Activated T-helper 1 cell treated with anti-CD3 and anti-CD28 coated beads, Interleukin-2, amount 50 U/mL, for 16 hours (primary cell): ENCODE data around the gene DPM2.

Experiments
- DNase-seq, 2 donors: peaks; one replicate each; pipeline ENCODE4 v3.0.0-alpha.2; 2020; ENCODE audit warnings: low read depth in 1 of 2, low spot score in 1 of 2

Gene DPM2

DNA sequence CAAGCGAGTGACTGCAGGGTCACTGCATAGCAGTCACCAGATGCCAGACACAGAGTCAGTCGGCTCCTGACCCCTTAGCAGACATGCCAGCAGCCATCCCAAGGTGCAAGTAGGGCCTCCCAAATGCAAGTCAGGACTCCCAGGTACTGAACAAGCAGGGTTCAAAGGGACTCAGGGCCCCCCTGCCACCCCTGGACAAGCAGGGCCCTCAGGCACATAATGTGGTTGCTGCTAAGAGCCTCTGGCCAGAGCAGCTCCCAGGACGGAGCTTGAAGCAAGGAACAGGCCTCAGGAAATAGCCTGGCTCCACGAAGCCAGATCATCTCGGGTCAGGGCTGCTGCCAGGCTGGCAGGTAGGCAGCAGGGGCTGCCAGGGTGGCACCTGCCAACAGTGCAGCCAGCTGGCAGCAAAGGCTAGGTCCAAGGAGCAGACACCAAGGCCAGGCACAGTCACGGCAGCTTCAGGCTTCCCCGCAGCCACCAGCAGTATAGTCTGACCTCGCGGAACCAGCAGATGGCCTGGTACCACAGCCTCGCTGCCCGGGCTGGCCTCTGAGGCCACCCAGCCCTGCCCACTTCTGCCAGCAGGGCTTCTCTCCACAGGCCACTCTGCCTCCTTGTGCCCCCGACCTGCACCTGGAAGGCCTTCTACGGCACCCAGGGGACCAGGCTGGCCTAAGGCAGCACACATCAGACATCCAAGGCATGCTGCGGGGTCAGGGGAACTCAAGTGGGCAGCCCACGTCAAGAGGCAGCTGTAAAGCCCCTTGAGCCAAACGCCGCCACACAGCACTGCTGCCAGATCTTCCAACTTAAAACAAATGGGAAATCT is 35.7 kb upstream of the DPM2 start:
- DNase-seq, result no peak

DNA sequence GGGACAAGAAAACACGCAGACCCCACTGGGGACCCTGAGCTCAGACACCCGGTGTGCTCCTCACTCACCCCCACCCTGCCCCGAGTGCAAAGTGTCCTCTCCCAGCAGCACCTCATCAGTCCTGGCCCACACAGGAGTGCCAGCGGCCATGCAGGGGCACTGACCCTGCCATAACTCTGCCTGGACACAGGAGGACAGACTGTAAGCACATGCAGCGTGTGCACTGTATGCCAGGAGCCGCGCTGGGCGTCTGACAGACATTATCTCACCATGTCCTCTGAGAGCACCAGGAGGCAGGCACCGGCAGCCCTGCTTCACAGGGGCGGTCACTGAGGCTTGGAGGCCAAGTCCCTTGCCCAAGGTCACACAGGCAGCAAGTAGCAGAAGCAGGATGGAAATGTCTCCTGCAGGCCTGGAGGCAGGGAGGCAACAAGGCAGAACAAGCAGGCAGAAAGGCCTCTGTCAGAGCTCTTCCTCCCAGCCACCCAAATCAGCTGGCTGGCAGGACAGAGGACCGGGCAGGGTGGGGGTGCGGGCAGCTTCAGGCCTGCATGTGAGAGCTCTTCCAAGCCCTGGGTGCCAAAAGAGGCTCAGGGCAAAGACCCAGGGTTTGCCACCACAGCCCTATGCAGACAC is 34.7 kb upstream of the DPM2 start:
- DNase-seq, result no peak

DNA sequence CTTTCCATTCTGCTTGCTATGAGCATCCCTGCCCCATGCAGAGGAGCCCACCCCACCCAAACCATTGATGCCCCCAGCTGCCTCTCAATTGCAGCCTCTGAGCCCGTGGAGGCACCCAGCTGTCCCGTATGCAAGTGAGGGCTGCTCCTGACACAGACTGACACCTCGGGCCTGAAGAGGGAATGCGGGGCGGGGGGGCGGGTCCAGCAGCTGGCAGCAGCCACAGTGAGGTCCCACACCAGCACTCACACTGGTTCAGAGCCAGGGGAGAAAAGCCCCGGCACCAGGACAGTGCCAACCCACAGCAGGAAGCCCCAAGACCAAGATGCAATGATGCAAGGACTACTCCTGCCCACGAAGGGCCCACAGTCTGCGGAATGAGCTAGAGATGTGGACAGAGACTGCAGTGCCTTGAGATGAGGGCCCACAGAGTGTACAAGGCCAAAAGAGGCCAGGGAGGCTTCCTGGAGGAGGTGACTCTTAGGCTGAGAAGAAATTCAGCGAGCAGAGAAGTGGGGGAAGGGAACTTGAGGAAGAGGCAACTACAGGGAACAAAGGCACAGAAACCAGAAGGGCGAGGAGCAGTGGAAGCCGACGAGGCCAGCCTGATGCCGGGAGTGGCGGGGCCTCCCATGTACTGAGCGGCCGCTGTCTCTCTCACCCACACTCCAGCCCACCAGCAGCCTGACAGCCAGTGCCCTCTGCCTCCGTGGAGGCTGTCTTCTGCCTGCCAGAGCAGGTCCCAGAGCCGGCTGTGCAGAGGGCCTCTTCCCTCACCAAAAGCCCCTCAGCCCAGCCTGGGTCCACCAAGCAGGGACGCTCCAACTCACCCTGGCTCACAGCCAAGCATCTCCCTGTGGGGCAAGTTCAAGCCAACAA is 33.9 kb upstream of the DPM2 start:
- DNase-seq, result no peak

DNA sequence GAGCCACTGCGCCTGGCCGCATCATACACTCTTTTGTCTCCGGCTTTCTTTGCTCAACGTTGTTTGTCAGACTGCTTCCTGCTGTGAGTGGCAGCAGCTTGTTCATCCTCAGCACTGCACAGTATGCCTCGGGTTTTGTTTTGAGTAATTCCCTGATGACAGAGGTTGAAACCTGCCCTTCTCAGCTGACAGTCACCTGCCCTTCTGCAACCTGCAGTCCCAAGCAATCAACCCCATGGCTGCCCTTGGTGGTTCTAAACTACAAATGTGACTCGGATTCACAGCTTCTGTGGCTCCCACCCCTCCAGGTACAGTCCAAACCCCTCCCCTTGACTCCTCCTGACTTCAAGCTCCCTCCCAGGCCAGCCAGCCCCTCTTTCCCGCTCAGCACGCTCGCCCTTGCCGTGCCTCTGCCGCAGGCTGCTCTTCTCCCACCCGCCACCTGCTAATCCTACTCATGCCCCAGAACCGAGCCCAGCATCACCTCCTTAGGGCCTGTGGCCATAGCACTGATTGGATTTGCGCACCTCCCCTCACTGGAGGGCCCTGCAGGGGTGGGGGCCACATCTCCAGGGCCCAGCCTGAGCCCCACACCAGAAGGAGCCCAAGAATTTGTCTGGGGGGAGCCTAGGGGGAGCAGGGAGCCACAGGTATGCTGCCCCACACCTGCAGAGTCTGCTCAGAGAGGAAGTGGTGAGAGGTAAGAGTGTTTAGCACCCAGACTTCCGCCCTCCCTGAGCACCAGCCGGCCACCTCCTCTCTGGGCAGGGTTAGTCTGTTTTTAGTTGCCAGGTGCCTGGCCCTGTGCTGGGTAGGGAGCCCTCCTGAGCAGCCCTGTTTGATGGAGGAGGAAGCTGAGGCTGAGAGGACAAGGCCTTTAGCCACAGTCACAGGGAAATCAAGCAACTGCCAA is 33.0 kb upstream of the DPM2 start:
- DNase-seq, result peak; percentile 41 to 57

DNA sequence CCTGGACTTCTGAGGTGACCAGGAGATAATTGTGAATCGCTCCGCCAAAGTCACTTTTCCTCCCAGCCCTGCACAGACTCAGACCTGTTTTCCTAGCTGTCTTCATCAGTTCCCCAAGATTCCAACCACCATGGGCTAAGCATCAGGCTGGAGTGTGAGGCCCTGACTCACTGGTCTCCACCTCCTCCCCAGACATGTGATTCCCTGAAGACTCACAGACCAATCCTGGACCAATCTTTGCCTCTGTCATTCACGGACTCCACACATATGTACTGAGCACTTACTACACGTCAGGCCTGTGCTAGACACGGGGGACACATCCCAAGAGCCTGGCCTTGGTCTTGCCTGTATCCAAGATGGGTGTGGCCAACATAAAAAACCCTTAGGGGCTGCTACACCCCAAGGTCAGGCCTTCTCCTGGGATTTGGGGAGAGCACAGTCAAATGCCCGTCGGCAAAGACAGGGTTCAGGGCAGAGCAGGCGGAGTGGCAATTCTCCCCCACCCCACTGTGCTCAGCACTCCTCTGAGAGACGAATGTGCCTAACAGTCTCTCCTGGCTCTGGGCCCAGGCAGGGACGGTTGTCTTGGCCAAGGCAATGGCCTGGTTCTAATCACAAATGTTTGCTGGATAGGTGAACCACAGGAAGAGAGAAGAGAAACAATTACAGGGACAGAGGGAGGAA is 31.2 kb upstream of the DPM2 start:
- DNase-seq, result no peak

DNA sequence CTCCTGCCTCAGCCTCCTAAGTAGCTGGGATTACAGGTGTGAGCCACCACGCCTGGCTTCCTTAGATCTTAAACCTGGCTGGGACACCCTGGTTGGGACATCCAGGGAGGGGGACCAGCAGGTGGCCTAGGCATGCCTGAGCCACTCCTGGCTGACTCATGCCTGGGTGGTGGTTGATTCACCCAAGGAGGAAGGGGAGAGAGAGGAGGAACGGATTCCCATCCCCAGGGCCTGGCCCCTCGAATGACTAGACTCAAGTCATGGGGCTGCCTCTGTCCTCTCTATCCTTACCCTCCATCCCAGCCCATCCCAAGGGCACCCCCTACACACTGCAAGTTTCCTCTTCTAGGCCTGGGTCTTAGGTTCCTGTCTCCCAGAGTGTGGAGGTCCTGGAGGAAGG is 30.4 kb upstream of the DPM2 start:
- no peak for DNase-seq

DNA sequence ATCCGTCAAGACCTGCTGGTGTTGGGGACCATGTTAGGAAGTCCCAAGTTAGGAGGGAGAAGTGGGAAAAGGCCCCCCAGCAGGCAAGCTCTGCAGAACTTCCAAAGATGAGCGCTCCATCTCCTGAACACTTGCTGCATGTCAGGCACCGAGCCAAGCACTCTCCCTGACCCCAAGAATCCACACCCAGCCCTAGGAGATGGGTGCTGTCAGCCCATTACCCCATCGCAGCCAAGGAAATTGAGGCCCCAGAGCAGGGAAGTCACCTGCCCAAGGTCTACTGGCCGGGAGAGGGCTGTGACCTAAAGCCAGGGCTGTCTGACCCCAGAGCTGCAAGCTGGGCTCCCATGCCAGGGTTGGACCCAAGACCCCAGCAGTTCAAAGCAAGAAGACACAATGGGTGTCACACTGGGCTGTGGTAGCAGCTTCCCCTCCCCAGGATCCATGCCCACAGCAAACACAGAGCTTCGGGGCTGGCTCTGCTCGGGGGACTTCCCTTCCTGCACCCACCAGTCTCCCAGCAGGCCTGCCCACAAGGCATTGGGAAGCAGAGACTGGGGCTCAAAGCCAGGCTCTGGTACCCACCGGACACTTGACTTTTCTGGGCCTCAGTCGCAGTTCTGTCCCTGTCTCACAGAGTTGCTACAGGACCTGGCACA is 29.6 kb upstream of the DPM2 start:
- DNase-seq, result no peak

DNA sequence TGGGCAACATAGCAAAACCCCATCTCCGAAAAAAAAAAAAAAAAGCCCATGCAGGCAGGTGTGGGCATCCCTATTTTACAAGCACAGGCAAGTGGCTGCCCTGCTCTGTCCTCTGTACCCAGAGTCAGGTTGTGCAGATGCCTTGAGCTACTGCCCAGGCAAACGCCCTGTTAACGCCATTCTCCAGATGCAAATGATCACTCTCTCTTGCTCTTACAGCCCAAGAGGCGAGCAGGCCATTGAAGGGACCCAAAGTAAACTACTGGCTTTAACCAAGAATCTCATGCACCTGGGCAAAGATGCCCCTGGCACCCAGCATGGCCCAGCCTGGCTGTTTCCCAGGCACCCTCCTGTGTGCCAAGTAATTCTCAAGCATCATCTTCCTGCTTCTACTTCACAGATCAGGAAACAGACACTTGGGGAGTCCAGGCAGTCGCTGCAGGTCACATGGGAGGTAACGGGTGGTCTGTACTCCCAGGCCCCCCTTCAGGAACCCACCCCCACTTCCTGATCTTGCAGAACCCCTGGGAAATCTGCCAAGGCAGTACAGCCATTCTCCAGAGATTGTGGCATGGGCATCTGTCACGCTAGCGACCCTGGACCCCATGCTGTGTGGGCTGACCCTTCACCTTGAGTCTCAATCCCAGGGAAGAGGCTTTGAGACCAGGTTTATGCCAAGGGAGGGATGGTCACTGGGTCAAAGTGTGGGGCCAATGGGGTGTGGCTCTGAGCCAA is 28.9 kb upstream of the DPM2 start:
- no peak for DNase-seq

DNA sequence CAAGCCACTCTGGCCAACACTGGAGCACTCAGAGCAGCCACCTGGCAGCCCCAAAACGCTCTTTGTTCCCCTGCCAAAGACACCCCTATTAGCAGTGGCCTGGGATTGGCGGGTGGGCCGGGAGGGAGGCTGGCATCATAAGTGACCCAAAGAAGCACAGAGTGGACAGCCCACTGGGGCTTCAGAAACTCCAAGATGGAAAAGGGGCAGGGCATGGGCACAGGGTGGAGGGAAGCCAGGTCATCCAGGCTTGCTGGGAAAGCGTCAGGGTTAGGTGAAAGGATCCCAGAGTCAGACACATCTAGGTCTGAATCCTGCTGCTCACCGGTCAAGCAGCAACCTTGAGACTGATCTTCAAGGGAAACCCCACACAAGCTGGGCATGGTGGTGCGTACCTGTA is 28.3 kb upstream of the DPM2 start:
- DNase-seq, result no peak

DNA sequence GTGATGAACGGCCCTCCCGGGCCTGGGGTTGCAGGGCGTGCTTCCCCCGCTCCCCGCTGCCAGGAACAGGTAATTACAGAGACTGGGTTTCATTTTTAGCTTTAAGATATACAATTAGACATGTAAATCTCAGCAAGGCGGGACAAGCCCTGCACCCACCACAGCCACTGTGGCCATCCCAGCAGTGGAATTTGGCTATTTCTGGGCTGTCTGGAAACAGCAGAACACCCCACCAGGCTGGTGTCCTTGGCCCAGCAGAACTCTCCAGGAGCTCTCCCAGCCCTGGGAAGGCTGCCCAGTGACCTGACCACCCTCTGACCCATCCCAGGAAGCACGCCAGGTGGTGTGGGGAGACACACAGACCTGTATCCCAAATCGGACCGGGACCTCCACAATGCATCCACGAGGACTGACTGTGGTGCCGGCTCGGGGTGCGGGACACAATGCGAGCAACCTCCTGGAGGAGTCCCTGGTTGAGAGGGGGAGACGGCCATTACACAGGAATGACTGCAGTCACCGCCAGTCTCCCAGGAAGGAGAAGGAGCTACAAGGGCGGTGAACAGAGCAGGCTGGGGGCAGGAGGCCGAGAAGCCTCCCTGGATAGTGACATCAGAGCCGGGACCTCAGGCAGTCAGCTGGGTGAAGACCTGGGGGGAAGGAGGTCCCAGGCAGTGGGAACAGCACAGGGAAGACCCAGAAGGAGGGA is 25.9 kb upstream of the DPM2 start:
- DNase-seq, result no peak

DNA sequence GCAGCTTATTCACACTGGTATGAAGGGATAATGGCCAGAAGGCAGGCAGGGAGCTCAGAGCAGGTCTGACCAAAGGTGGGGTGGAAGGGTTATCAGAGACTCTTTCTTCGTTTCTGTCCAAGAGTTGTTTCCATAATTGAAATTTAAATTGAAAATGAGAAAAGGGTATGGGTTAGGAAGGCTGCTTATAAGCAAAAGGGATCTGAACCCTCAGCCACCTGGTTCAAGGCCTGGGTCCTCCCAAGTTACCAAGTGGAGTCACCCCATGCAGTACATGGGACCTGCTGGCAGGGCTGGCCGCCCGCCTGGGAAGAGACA is 25.3 kb upstream of the DPM2 start:
- DNase-seq, result no peak

DNA sequence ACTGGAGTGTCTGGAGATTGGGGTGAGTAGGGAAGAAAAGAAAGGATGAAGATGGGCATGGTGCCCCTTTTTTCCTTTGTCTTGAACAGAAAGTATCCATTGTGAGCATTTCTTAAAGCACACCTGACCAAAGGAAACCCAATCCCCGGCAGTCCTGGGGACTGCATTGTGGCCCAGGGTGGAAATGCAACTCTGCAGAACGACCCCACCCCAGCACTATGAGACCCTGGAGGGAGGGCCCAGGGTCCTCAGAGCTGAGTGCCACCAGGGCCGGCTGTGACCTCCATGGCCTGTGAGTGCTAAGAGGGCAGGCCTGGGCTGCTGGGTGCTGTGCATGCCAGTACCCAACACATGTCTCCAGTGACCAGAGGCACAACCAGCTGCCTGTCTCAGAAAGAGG is 24.6 kb upstream of the DPM2 start:
- DNase-seq, result no peak

DNA sequence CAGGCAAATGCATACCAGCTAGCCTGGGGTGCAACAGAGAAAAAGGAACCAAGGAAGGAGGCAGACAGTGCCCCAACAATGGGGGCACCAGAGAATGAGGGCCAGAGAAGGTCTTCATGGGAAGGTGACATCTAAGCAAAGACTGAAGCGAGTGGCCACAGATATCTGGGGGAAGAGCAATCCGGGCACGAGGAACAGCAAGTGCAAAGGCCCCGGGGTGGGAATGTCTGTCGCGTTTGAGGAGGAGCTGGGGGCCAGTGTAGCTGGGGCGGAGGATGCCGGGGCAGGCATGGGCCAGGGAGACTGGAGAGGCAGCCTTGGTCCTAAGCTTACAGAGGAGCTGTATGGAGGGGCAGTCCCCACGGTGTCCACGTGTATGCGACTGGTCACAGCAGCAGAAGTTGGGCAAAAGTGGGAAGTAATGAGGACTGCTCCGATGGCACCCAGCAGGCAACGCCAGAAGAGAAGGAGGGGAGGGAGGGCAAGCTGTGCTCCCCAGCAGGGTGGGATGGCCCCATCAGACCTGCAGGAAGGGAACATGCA is 24.0 kb upstream of the DPM2 start:
- DNase-seq, result no peak

DNA sequence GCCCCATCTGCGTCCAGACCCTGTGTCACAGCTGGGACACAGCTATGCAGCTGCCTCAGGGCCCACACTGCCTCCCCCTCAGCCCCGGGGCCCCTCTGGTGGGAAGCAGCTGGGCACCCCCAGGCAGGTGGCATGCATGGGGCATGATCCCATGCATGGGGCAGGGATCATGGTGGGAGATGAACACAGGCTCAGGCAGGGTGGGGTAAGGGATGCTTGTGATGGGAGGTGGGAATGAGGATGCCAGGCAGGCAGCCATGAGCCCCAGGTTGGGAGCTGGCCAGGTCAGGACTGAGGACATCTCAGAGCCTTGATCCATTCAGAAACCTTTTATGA is 23.5 kb upstream of the DPM2 start:
- DNase-seq, result no peak

DNA sequence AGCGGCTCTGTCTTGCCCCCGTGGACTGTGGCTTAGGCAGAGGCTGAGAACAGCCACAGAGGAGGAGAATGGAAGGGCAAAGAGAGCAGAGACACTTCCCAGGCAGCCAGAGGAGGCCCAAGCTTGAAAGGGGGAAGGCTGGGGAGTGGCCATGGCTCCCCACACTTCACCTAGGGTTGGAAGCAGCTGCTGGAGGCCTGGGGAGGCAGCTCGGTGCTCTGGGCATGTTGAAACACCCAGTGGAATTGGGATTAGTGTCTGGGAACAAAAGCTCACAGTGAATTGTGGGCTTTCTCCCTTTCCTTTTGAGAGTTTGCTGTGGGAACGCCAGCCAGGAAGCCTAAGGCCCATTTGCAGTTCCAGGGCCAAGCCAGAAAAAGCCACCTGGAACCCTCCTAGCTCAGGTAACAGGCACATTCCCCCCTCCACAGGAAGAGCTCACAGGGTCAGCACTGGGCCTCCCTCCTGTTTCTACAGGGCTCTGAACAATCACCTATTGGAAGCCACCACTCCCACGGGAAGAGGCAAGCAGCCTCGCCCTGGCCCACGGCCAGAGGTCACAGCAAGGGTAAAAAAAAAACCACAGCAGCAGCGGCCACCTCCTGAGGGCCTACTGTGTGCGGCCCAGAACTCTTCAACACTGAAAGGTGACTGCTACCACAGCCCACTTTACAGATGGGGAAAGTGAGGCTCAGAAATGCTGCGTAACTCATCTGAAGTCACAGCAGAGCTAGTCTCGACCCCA is 22.9 kb upstream of the DPM2 start:
- DNase-seq, result no peak

DNA sequence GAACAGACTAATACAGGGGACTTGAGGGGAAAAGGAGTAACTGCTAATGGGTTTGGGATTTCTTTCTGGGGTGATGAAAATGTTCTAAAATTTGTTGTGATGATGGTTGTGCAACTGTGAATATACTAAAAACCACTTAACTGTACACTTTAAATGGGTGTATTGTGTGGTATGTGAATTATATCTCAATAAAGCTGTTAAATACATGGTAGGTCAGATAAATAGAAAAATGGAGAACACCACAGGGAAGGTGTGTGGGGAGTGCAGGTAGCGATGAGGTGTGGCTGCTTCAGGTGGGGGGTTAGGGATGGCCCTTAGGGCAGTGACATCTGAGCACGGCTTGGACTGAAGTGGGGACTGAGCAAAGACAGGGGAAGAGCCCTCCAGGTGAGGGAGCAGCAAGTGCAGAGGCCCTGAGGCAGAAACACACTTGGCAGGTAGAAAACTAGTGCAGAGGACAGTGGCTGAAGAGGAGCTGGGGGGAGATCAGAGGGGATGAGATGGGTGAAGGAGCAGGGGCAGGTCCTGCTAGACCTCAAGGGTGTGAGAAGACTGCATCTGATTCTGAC is 22.3 kb upstream of the DPM2 start:
- DNase-seq, result no peak

DNA sequence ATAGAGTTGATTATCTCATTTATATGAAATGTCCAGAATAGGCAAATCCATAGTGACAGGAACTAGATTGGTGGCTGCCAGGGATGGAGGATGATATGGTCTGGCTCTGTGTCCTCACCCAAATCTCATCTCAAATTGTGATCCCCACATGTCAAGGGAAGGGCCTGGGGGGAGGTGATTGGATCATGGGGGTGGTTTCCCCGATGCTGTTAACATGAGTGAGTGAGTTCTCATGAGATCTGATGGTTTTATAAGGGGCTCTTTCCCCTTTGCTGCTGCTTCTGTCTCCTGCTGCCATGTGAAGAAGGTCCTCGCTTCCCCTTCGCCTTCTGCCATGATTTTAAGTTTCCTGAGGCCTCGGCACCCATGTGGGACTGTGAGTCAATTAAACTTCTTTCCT is 21.7 kb upstream of the DPM2 start:
- no peak for DNase-seq

DNA sequence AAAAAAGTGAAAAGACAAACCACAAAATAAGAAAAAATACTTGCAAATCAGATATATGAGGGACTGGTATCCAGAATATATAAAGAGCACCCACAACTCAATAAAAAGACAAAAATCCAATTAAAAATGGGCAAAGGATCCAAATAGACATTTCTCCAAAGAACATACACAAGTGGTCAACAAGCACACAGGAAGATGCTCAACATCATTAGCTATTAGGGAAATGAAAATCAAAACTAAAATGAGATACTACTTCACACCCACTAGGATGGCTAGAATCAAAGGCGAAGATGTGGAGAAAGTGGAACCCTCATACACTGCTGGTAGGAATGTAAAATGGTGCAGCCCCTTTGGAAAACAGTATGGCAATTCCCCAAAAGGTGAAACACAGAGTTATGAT is 21.1 kb upstream of the DPM2 start:
- DNase-seq, result no peak
